Urinary bladder (tissue), 2 donors: ENCODE data around the gene GAN. TPM values are rescaled to one million over a fixed set of nuclear protein-coding genes. Genes with fewer than 3 reads are reported as not detected.

Source experiments
- polyA plus RNA-seq: library from polyadenylated mRNA; stranded (reverse); fragments of 200-250 nt; gene quantifications from one replicate; pipeline ENCODE4 v1.2.3, GENCODE V29; 2013
- total RNA-seq: library from RNA; depleted of rRNA; stranded (reverse); fragments of >200 nt; gene quantifications from one replicate; pipeline ENCODE4 v1.2.3, GENCODE V29; 2014
- donor health status: healthy.

GAN gene
- total and polyA plus RNA-seq, 2 donors: 1.1 to 13.2 TPM

Other genes with a start within 250 kb of the GAN start
- gene C16orf46, start 237.7 kb upstream of the GAN start, total RNA-seq: 0.63 TPM
- gene C16orf46, start 237.7 kb upstream of the GAN start, polyA plus RNA-seq: 2.4 TPM
- gene GCSH, start 218.6 kb upstream of the GAN start, total RNA-seq: 30.0 TPM
- gene GCSH, start 218.6 kb upstream of the GAN start, polyA plus RNA-seq: 36.5 TPM
- gene BCO1, start 76.3 kb upstream of the GAN start, total RNA-seq: 0.11 TPM
- gene BCO1, start 76.3 kb upstream of the GAN start, polyA plus RNA-seq: 0.25 TPM
- 21.7 TPM for gene CMIP, start 129.8 kb downstream of the GAN start, total RNA-seq
- gene CMIP, start 129.8 kb downstream of the GAN start, polyA plus RNA-seq: 29.4 TPM